Hepatocyte (in vitro differentiated cells): ENCODE measurements around the gene RASSF4. TPM values are rescaled to one million over a fixed set of nuclear protein-coding genes. Genes with fewer than 3 reads are reported as not detected.

Experiments used
- DNase-seq: peaks from one replicate; pipeline ENCODE4 v3.0.0-alpha.2; 2016; ENCODE audit warnings: low spot score
- H2AFZ ChIP-seq: fragments of 200-600 bp; sonication (generic); 2 replicates; pipeline ENCODE4 v1.6.0; 2016; ENCODE audit warnings: antibody characterized with exemption, mild to moderate bottlenecking
- H3K27ac ChIP-seq: fragments of 200-600 bp; sonication (generic); 2 replicates; pipeline ENCODE4 v1.5.1; 2016; ENCODE audit warnings: mild to moderate bottlenecking
- H3K27me3 ChIP-seq: fragments of 200-600 bp; sonication (generic); 2 replicates; pipeline ENCODE4 v1.6.1; 2016
- H3K36me3 ChIP-seq: fragments of 200-600 bp; sonication (generic); replicated peaks from 2 replicates; pipeline ENCODE4 v1.5.1; 2016; ENCODE audit warnings: low read depth; ENCODE audit not compliant: insufficient read depth
- H3K4me1 ChIP-seq: fragments of 200-600 bp; sonication (generic); 2 replicates; pipeline ENCODE4 v1.5.1; 2016; ENCODE audit warnings: mild to moderate bottlenecking, moderate library complexity; ENCODE audit not compliant: insufficient read depth
- H3K4me2 ChIP-seq: fragments of 200-600 bp; sonication (generic); 2 replicates; pipeline ENCODE4 v1.6.0; 2016
- H3K4me3 ChIP-seq: fragments of 200-600 bp; sonication (generic); 2 replicates; pipeline ENCODE4 v1.5.1; 2016; ENCODE audit warnings: mild to moderate bottlenecking
- H3K79me2 ChIP-seq: fragments of 200-600 bp; sonication (generic); 2 replicates; pipeline ENCODE4 v1.6.0; 2017; ENCODE audit warnings: mild to moderate bottlenecking
- H3K9me2 ChIP-seq: fragments of 200-600 bp; sonication (generic); replicated peaks from 2 replicates; pipeline ENCODE4 v1.6.0; 2017; ENCODE audit warnings: mild to moderate bottlenecking; ENCODE audit not compliant: insufficient read depth
- H3K9me3 ChIP-seq: fragments of 200-600 bp; sonication (generic); 2 replicates; pipeline ENCODE4 v1.5.1; 2016; ENCODE audit warnings: low read depth, mild to moderate bottlenecking
- H4K20me1 ChIP-seq: fragments of 200-600 bp; sonication (generic); 2 replicates; pipeline ENCODE4 v1.6.0; 2016; ENCODE audit warnings: mild to moderate bottlenecking; ENCODE audit not compliant: insufficient read depth, poor library complexity, severe bottlenecking
- CTCF ChIP-seq: fragments of 200-600 bp; sonication (generic); IDR thresholded peaks from 2 replicates; pipeline ENCODE4 v1.5.1; 2016; ENCODE audit warnings: antibody characterized with exemption, mild to moderate bottlenecking; ENCODE audit not compliant: poor library complexity
- EZH2 ChIP-seq: fragments of 200-600 bp; sonication (generic); IDR thresholded peaks from 2 replicates; pipeline ENCODE4 v1.6.1; 2016; ENCODE audit warnings: antibody characterized with exemption, mild to moderate bottlenecking, borderline replicate concordance
- EZH2phosphoT487 ChIP-seq: fragments of 200-600 bp; sonication (generic); IDR thresholded peaks from one replicate; pipeline ENCODE4 v1.6.1; 2018; ENCODE audit warnings: antibody characterized with exemption, mild to moderate bottlenecking, low read depth, moderate library complexity; ENCODE audit not compliant: unreplicated experiment, severe bottlenecking
- WGBS: methylation state at CpG from one replicate; pipeline ENCODE4 v1.1.6; 2016; ENCODE audit warnings: low lambda C conversion rate; ENCODE audit errors: missing lambda C conversion rate; 5-methylcytosine and 5-hydroxymethylcytosine counted together
- polyA plus RNA-seq: library from polyadenylated mRNA; unstranded; fragments of >200 nt; fragmentation: Nextera tagmentation; extraction: Ambion mirVana; gene quantifications from 2 replicates; pipeline ENCODE4 v1.2.1, GENCODE V29; 2016
- total RNA-seq: library from RNA; depleted of rRNA; stranded (reverse); fragments of >200 nt; gene quantifications from 2 replicates; pipeline ENCODE4 v1.2.3, GENCODE V29; 2014

Gene RASSF4
- total and polyA plus RNA-seq, 2 experiments from 2014 or later = 19.2 to 20.1 TPM

- H3K36me3 ChIP-seq = no peaks in the 10 kb centered on the region
- no peaks in the 10 kb centered on the region for H3K27me3 ChIP-seq
- H3K9me2 ChIP-seq = no peaks in the 10 kb centered on the region
- H3K4me3 ChIP-seq = peak within 1 kb of the TSS; percentile 86
- H3K4me2 ChIP-seq = peak within 1 kb of the TSS; percentile 96
- peaks cover 34% of the 10 kb centered on the region for H3K79me2 ChIP-seq
- TF ChIP-seq CTCF (peak; percentile 8), EZH2phosphoT487 (no peak)
- WGBS = 3% methylated on average over 31 of the region's 79 CpGs
- DNase-seq = peak; percentile 81
- H4K20me1 ChIP-seq = no peaks in the 10 kb centered on the region
- no peaks in the 10 kb centered on the region for H3K9me3 ChIP-seq
- H3K4me1 ChIP-seq = peaks cover 28% of the 10 kb centered on the region
- H2AFZ ChIP-seq = peak within 1 kb of the TSS; percentile 100
- H3K27ac ChIP-seq = peak within 1 kb of the TSS; percentile 98
Observed at GRCh38 chr10:45000752-45001380, 41.3 kb downstream of the RASSF4 start, which contains the start of gene ZNF22. ZNF22 (plus strand) TSS chr10:45000923; CDS start chr10:45003369, 2,446 bp downstream.

GRCh38 chr10:45001381-45002148, 42.0 kb downstream of the RASSF4 start:
- Histone ChIP-seq H3K9me3 (no peaks in the 10 kb centered on the region), H3K36me3 (no peaks in the 10 kb centered on the region), H3K4me3 (peak overlapping the region; percentile 86), H3K9me2 (no peaks in the 10 kb centered on the region), H3K4me1 (peaks cover 28% of the 10 kb centered on the region), H4K20me1 (no peaks in the 10 kb centered on the region), H3K27me3 (no peaks in the 10 kb centered on the region), H3K27ac (peak overlapping the region; percentile 98), H3K79me2 (peaks cover 34% of the 10 kb centered on the region), H3K4me2 (peak overlapping the region; percentile 96), H2AFZ (peak overlapping the region; percentile 98)
- TF ChIP-seq EZH2phosphoT487 (no peak), EZH2 (no peak), CTCF (peak; percentile 17)
- peak; percentile 68 for DNase-seq
- WGBS = 15% methylated on average over 13 of the region's 13 CpGs

GRCh38 chr10:45003432-45004000, 43.9 kb downstream of the RASSF4 start:
- Histone ChIP-seq H3K4me2 (no peak overlapping the region), H2AFZ (no peak overlapping the region), H4K20me1 (no peaks in the 10 kb centered on the region), H3K27ac (no peak overlapping the region), H3K27me3 (no peaks in the 10 kb centered on the region), H3K4me3 (no peak overlapping the region), H3K9me2 (no peaks in the 10 kb centered on the region), H3K79me2 (peaks cover 34% of the 10 kb centered on the region), H3K36me3 (no peaks in the 10 kb centered on the region), H3K9me3 (no peaks in the 10 kb centered on the region), H3K4me1 (peaks cover 30% of the 10 kb centered on the region)
- WGBS = 96% methylated on average over 10 of the region's 10 CpGs
- no peak for DNase-seq
- TF ChIP-seq EZH2phosphoT487 = no peak

GRCh38 chr10:45004661-45005060, 45.1 kb downstream of the RASSF4 start:
- H3K9me3 ChIP-seq = no peaks in the 10 kb centered on the region
- no peak overlapping the region for H2AFZ ChIP-seq
- H4K20me1 ChIP-seq = no peaks in the 10 kb centered on the region
- H3K4me2 ChIP-seq = no peak overlapping the region
- peaks cover 26% of the 10 kb centered on the region for H3K4me1 ChIP-seq
- no peaks in the 10 kb centered on the region for H3K27me3 ChIP-seq
- H3K79me2 ChIP-seq = peaks cover 34% of the 10 kb centered on the region
- TF ChIP-seq CTCF (no peak), EZH2 (no peak), EZH2phosphoT487 (no peak)
- WGBS = 84% methylated on average over 3 of the region's 3 CpGs
- DNase-seq = no peak
- no peaks in the 10 kb centered on the region for H3K9me2 ChIP-seq
- no peaks in the 10 kb centered on the region for H3K36me3 ChIP-seq
- H3K27ac ChIP-seq = no peak overlapping the region
- no peak overlapping the region for H3K4me3 ChIP-seq
